ENCODE data around the gene RFXANK.

Gene RFXANK

GRCh38 chr19:19232261-19232721 is 40.2 kb downstream of the RFXANK start:
- no peak for DNase-seq (ENCODE audit: low read depth in 2 of 2)

GRCh38 chr19:19234220-19234816 is 42.3 kb downstream of the RFXANK start:
- DNase-seq (ENCODE audit: low read depth in 2 of 2): no peak

GRCh38 chr19:19236173-19236572 is 44.1 kb downstream of the RFXANK start:
- no peak for DNase-seq (ENCODE audit: low read depth in 2 of 2)

GRCh38 chr19:19238126-19238894 is 46.3 kb downstream of the RFXANK start:
- no peak for DNase-seq (ENCODE audit: low read depth in 2 of 2)

GRCh38 chr19:19239675-19240074 is 47.6 kb downstream of the RFXANK start:
- DNase-seq (ENCODE audit: low read depth in 2 of 2): no peak

DNA sequence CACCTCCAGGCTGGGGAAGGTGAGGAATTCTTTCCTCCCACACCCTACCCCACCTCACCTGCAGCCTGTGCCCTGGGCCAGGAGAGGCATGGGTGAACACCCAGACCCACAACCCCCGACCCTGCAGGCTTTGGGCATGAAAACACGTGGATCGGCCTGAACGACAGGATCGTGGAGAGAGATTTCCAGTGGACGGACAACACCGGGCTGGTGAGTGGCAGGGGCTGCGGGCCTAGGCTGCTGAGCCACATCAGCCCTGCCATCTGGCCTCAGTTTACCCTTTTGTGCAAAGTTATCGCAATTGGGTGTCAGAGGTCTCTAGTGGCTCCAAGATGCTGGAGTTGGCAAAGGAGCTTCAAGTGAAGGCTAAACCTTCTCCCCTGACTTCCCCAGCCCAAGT is 48.4 kb downstream of the RFXANK start:
- DNase-seq (ENCODE audit: low read depth in 2 of 2): no peak

GRCh38 chr19:19250196-19250801 is 58.2 kb downstream of the RFXANK start:
- DNase-seq (ENCODE audit: low read depth in 2 of 2): no peak

All from stimulated activated CD4-positive, alpha-beta T cell treated with anti-CD3 and anti-CD28 coated beads, Interleukin-12 subunit alpha, Interleukin-12 subunit beta, amount 100 ng/mL, for 24 hours (primary cell).